Esophagus muscularis mucosa (tissue), 4 donors: ENCODE results near the gene GFI1. TPM values are rescaled to one million over a fixed set of nuclear protein-coding genes. Genes with fewer than 3 reads are reported as not detected.

Source experiments
- DNase-seq: peaks from one replicate; pipeline ENCODE4 v3.0.0-alpha.2; 2017; ENCODE audit errors: extremely low spot score
- H3K27ac ChIP-seq, 4 donors: fragments of 200-600 bp; sonication (generic); replicated peaks in 1 of 4; 1 replicate in 3 of 4; 2 replicates in 1 of 4; pipeline ENCODE4 v1.5.1; 2016 to 2019; ENCODE audit warnings: mild to moderate bottlenecking in 1 of 4
- H3K27me3 ChIP-seq, 4 donors: fragments of 200-600 bp; sonication (generic); one replicate each; pipeline versions ENCODE4 v1.5.1 to v1.6.0; 2016 to 2019
- H3K36me3 ChIP-seq, 4 donors: fragments of 200-600 bp; sonication (generic); one replicate each; pipeline ENCODE4 v1.5.1; 2016 to 2019
- H3K4me1 ChIP-seq, 4 donors: fragments of 200-600 bp; sonication (generic); one replicate each; pipeline ENCODE4 v1.5.1; 2016 to 2019
- H3K4me3 ChIP-seq, 4 donors: fragments of 200-600 bp; sonication (generic); 1 replicate in 2 of 4; 2 replicates in 2 of 4; pipeline ENCODE4 v1.5.1; 2016 to 2019; ENCODE audit warnings: mild to moderate bottlenecking in 4 of 4, moderate library complexity in 1 of 4
- H3K9me3 ChIP-seq, 4 donors: fragments of 200-600 bp; sonication (generic); 1 replicate in 3 of 4; 2 replicates in 1 of 4; pipeline ENCODE4 v1.5.1; 2016 to 2019
- CTCF ChIP-seq, 3 experiments: fragments of 200-600 bp in 2 of 3; fragments of 450-650 bp in 1 of 3; sonication (generic) in 2 of 3; IDR thresholded peaks; one replicate each; pipeline ENCODE4 v1.5.1; 2017 to 2019; ENCODE audit warnings: antibody characterized with exemption in 3 of 3, mild to moderate bottlenecking in 2 of 3, moderate library complexity in 1 of 3
- EP300 ChIP-seq: sonication (generic); formaldehyde crosslinking; IDR thresholded peaks from one replicate; pipeline ENCODE4 v1.6.1; 2017; ENCODE audit warnings: antibody characterized with exemption
- POLR2A ChIP-seq: fragments of 450-650 bp; IDR thresholded peaks from one replicate; pipeline ENCODE4 v1.6.1; 2017; ENCODE audit warnings: antibody characterized with exemption, moderate library complexity, mild to moderate bottlenecking, low read depth
- POLR2AphosphoS5 ChIP-seq, 2 donors: sonication (generic); formaldehyde crosslinking; IDR thresholded peaks; one replicate each; pipeline ENCODE4 v1.6.1; 2017; ENCODE audit warnings: antibody characterized with exemption in 2 of 2
- WGBS: methylation state at CpG from one replicate; pipeline ENCODE4 v1.1.5; 2018; 5-methylcytosine and 5-hydroxymethylcytosine counted together
- intact Hi-C: fragments of 100-400 bp; cut with DNase I; formaldehyde crosslinking; loops from one replicate; pipeline ENCODE4 v1.15.1; 2023
- total RNA-seq, 4 donors: library from RNA; depleted of rRNA; stranded (reverse); fragments of >200 nt; gene quantifications; one replicate each; pipeline versions ENCODE4 v1.1.0 to v1.2.1, GENCODE V29; 2016

Gene GFI1
- total RNA-seq, 4 donors from 2014 or later = 0.32 to 3.3 (median 0.81) TPM

DNA sequence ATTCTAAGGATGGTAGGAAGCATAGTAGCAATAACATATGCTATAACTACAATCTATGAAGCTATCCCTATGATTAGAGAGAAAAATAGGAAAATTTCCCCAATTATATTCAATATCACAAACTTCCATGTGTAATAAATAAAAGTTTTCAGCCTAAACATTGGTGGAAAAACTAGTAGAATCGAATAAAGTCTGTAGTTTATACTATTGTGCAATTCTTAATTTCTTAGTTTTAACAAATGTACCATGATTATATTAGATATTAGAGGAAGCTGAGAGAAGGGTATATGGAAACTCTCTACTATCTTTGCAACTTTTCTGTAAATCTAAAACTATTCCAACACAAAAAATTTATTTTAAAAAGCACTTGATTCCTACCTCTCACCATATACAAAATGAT is 13.8 kb upstream of the GFI1 start:
- H3K27ac ChIP-seq = no peak overlapping the region
- intact Hi-C loops = no loop called here
- peaks cover 0 to 11% (median 0%) of the 10 kb centered on the region in 4 donors for H3K27me3 ChIP-seq
- no peaks in the 10 kb centered on the region for H3K4me1 ChIP-seq
- no peaks in the 10 kb centered on the region for H3K36me3 ChIP-seq
- no peak for TF ChIP-seq EP300
- TF ChIP-seq CTCF (IDR thresholded peaks at IDR 0.05) = no peak
- TF ChIP-seq POLR2A = no peak
- TF ChIP-seq POLR2AphosphoS5 (IDR thresholded peaks at IDR 0.05) = no peak
- DNase-seq = no peak
- H3K9me3 ChIP-seq = no peaks in the 10 kb centered on the region
- H3K4me3 ChIP-seq = no peak overlapping the region
- WGBS = 81% methylated on average over 1 of the region's 1 CpG

DNA sequence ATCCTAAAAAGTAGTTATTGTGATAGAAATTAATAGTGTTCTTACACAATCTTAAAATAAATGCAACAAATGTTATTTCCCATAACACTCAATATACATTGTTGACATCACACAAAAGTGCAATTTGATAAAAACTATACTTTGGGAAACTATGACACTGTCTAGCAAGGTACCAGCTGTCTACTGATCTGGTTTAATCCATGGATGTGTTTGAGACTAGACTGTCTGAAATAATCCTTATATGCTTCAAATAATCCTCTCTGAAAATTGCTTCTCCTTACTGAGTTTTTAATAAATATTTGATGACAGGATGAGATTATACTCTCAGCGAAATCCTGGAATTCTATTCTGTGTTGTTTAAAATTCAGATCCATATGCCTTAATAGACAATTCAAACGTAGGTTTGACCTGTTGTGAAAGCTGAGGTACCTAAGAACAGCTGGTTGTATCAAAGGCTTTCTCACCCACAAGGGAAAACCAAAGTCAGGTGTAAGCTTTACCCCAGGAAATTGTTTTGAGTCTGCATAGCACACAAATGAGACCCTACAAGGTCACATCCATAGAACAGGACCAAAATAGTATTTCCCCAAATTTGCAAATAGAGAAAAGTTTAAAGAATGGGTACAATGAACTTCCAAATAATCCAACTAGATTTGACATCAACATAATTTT is 8.8 kb upstream of the GFI1 start:
- no peaks in the 10 kb centered on the region for H3K9me3 ChIP-seq
- no peak overlapping the region for H3K4me3 ChIP-seq
- no peak for TF ChIP-seq POLR2A
- TF ChIP-seq EP300 = no peak
- no peak for TF ChIP-seq CTCF (IDR thresholded peaks at IDR 0.05)
- no peak for TF ChIP-seq POLR2AphosphoS5 (IDR thresholded peaks at IDR 0.05)
- no peak for DNase-seq
- H3K36me3 ChIP-seq = no peaks in the 10 kb centered on the region
- H3K27me3 ChIP-seq = peaks cover 0 to 11% (median 0%) of the 10 kb centered on the region in 4 donors
- H3K4me1 ChIP-seq = no peaks in the 10 kb centered on the region
- no peak overlapping the region for H3K27ac ChIP-seq
- 69% methylated on average over 2 of the region's 2 CpGs for WGBS
- intact Hi-C loops = no loop called here

DNA sequence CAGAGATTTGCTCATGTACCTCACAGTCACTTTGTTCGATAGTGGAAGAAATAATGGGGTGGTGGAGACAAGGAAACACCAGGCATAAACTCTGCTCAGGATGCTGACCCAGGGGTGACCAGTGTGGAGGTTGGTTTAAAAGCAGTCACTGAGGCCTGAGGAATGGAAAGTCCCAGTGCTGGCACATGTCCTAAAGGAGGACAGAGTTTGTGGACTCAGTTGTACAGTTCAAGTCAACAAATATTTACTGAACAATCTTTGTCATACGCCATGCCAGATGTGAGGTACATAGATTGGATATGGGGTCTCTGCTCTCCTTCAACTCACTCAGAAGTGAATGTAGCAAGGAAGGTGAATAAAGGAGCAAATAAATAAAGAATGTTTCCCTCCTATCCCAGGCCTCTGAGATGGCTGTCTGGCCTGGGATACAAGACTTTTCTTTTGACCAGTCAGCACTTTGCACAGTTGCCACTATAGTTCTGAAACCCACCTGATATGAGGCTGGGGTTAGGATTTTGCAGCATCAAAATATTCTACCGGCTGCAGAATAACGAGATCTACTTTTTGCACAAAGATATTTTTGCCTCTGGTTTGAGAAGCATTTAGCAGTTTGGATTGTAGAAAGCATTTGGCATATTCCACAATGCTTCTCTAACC is 7.9 kb upstream of the GFI1 start:
- no peak overlapping the region for H3K27ac ChIP-seq
- H3K36me3 ChIP-seq = no peaks in the 10 kb centered on the region
- intact Hi-C loops = no loop called here
- WGBS = 92% methylated on average over 4 of the region's 4 CpGs
- TF ChIP-seq CTCF (IDR thresholded peaks at IDR 0.05) = no peak
- no peak for TF ChIP-seq POLR2AphosphoS5 (IDR thresholded peaks at IDR 0.05)
- no peak for TF ChIP-seq EP300
- no peak for TF ChIP-seq POLR2A
- H3K4me1 ChIP-seq = no peaks in the 10 kb centered on the region
- DNase-seq = no peak
- H3K4me3 ChIP-seq = no peak overlapping the region
- peaks cover 0 to 13% (median 0%) of the 10 kb centered on the region in 4 donors for H3K27me3 ChIP-seq
- H3K9me3 ChIP-seq = no peaks in the 10 kb centered on the region

DNA sequence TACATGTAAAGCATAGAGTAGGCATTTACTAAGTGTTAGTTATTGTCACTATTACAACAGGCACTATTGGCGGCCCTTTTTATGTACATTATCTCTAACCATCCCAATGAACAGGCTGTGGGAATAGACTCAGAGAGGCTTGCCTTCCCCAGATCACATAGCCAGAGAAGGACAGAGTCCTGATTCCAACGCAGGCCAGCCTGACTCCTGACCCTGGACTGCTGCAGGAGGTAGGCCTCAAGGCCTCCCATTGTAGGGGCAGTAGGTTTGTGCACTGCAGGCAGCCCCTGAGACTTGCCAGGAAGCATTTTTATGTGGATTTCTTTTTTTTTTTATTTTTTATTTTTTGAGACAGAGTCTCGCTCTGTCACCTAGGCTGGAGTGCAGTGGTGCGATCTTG is 6.4 kb upstream of the GFI1 start:
- intact Hi-C loops = no loop called here
- WGBS = 94% methylated on average over 4 of the region's 4 CpGs

More for the DNA sequence above, 6.4 kb upstream of the GFI1 start:
- no peak for TF ChIP-seq EP300
- no peak for TF ChIP-seq POLR2AphosphoS5 (IDR thresholded peaks at IDR 0.05)
- no peak for TF ChIP-seq CTCF (IDR thresholded peaks at IDR 0.05)
- H3K27ac ChIP-seq = no peak overlapping the region
- no peaks in the 10 kb centered on the region for H3K4me1 ChIP-seq
- DNase-seq = no peak
- no peaks in the 10 kb centered on the region for H3K9me3 ChIP-seq
- peaks cover 0 to 27% (median 0%) of the 10 kb centered on the region in 4 donors for H3K27me3 ChIP-seq
- no peaks in the 10 kb centered on the region for H3K36me3 ChIP-seq
- no peak overlapping the region for H3K4me3 ChIP-seq
